K562 (cell line): ENCODE data around the gene NF2. TPM values are rescaled to one million over a fixed set of nuclear protein-coding genes. Genes with fewer than 3 reads are reported as not detected.

Experiments used
- ATAC-seq: fragments of 200-7000 bp; cut with Tn5 transposase; 3 replicates; pipeline ENCODE4 v1.9.1; 2020; ENCODE audit warnings: moderate library complexity
- BruUV-seq: library from RNA; stranded (reverse); fragments of 400-500 nt; replicated peaks from 2 replicates; lab custom pipeline; 2021; lab: Mats Ljungman, UMichigan
- CTCF ChIA-PET: fragments of 300-600 bp; formaldehyde crosslinking; extraction: SDS; loops from one replicate; lab custom pipeline; 2021; ENCODE audit warnings: low intra/inter-chr PET ratio; lab: Yijun Ruan, JAX
- POLR2A ChIA-PET: fragments of 300-600, 350-650 bp; sonication (Branson Sonifier 250); formaldehyde crosslinking; extraction: SDS; loops from one replicate; lab custom pipeline; 2021; ENCODE audit warnings: antibody characterized with exemption, inconsistent platforms; lab: Yijun Ruan, JAX
- DNase-seq, 4 experiments: peaks; one replicate each; pipeline versions ENCODE4 v3.0.0 to v3.0.0-alpha.2; 2011 to 2018; ENCODE audit warnings: low spot score in 3 of 4, mixed read lengths in 3 of 4; ENCODE audit errors: extremely low read depth in 1 of 4
- FAIRE-seq: peaks from 2 replicates; lab custom pipeline; 2011; peaks lifted over from hg19 to GRCh38; lab: Jason Lieb, UNC
- H2AFZ ChIP-seq: 2 replicates; pipeline ENCODE4 v1.6.0; 2011; ENCODE audit warnings: low read depth, low read length, control low read depth, inconsistent platforms
- H3K27ac ChIP-seq: fragments of 200-600 bp; 3 replicates; pipeline ENCODE4 v1.8.0; 2011; ENCODE audit warnings: low read depth, mild to moderate bottlenecking, control low read depth, inconsistent platforms, low read length, moderate library complexity, mixed read lengths; ENCODE audit errors: extremely low read depth
- H3K27me3 ChIP-seq, 2 experiments: fragments of 300-600 bp in 1 of 2; 2 replicates in 1 of 2; 3 replicates in 1 of 2; pipeline versions ENCODE4 v1.6.0 to v1.8.0; 2011; ENCODE audit warnings: inconsistent platforms in 2 of 2, low read length in 2 of 2, mild to moderate bottlenecking in 1 of 2, mixed read lengths in 1 of 2, moderate library complexity in 1 of 2; ENCODE audit not compliant: control insufficient read depth in 2 of 2, insufficient read depth in 2 of 2
- H3K36me3 ChIP-seq: fragments of 300-600 bp; 3 replicates; pipeline ENCODE4 v1.8.0; 2011; ENCODE audit warnings: mild to moderate bottlenecking, low read length, inconsistent platforms; ENCODE audit not compliant: control insufficient read depth, insufficient read depth
- H3K4me1 ChIP-seq, 2 experiments: fragments of 200-600 bp in 1 of 2; replicated peaks in 1 of 2; 2 replicates in 1 of 2; 3 replicates in 1 of 2; pipeline versions ENCODE4 v1.5.1 to v1.8.0; 2011; ENCODE audit warnings: inconsistent platforms in 2 of 2, low read length in 2 of 2, mild to moderate bottlenecking in 1 of 2, mixed read lengths in 1 of 2, moderate library complexity in 1 of 2; ENCODE audit not compliant: control insufficient read depth in 2 of 2, insufficient read depth in 2 of 2
- H3K4me2 ChIP-seq: 2 replicates; pipeline ENCODE4 v1.6.1; 2011; ENCODE audit warnings: low read length, control low read depth, inconsistent platforms, mixed read lengths; ENCODE audit not compliant: insufficient read depth
- H3K4me3 ChIP-seq: fragments of 200-600 bp; sonication (generic), shearing (Covaris generic); 2 replicates; pipeline ENCODE4 v1.5.1; 2016; ENCODE audit warnings: control low read depth, inconsistent platforms
- H3K79me2 ChIP-seq: fragments of 200-600 bp; 3 replicates; pipeline ENCODE4 v1.8.0; 2011; ENCODE audit warnings: low read length, inconsistent platforms; ENCODE audit not compliant: control insufficient read depth, insufficient read depth
- H3K9ac ChIP-seq, 2 experiments: 2 replicates each; pipeline versions ENCODE4 v1.6.0 to v1.6.1; 2011; ENCODE audit warnings: low read depth in 2 of 2, low read length in 2 of 2, control low read depth in 1 of 2, inconsistent platforms in 1 of 2, mild to moderate bottlenecking in 1 of 2, mixed read lengths in 1 of 2; ENCODE audit not compliant: insufficient read depth in 1 of 2
- H3K9me1 ChIP-seq: one replicate; pipeline ENCODE4 v1.6.0; 2011; ENCODE audit warnings: inconsistent platforms, mild to moderate bottlenecking, low read length, moderate library complexity; ENCODE audit not compliant: control insufficient read depth, insufficient read depth
- H3K9me3 ChIP-seq: replicated peaks from 2 replicates; pipeline ENCODE4 v1.5.1; 2011; ENCODE audit warnings: low read depth, low read length, inconsistent platforms; ENCODE audit not compliant: control insufficient read depth, insufficient read depth
- H4K20me1 ChIP-seq: replicated peaks from 2 replicates; pipeline ENCODE4 v1.6.1; 2011; ENCODE audit warnings: low read length, inconsistent platforms, mixed read lengths; ENCODE audit not compliant: control insufficient read depth, insufficient read depth
- E4F1 ChIP-seq: fragments of 250-450 bp; sonication (Bioruptor Pico); IDR thresholded peaks from 2 replicates; pipeline ENCODE4 v1.5.0; 2021; ENCODE audit warnings: mild to moderate bottlenecking, borderline replicate concordance
- ESRRA ChIP-seq: fragments of 450-650 bp; IDR thresholded peaks from 2 replicates; pipeline ENCODE4 v1.6.1; 2014; ENCODE audit warnings: low read depth, mild to moderate bottlenecking, moderate library complexity, borderline replicate concordance
- POLR2B ChIP-seq: fragments of 450-650 bp; IDR thresholded peaks from 2 replicates; pipeline ENCODE4 v1.6.1; 2018; ENCODE audit warnings: low read depth; ENCODE audit not compliant: partially characterized antibody
- WGBS: fragments of 100-300 bp; shearing (Covaris generic); methylation state at CpG from one replicate; pipeline ENCODE4 v1.1.6; 2016; ENCODE audit warnings: low coverage, mixed read lengths; ENCODE audit not compliant: insufficient coverage; ENCODE audit errors: missing lambda C conversion rate; 5-methylcytosine and 5-hydroxymethylcytosine counted together
- in situ Hi-C: fragments of 300-500 bp; cut with MboI; formaldehyde crosslinking; loops from 4 replicates; pipeline ENCODE4 v1.15.0; 2018; ENCODE audit warnings: inconsistent platforms, mixed read lengths
- intact Hi-C: fragments of 100-400 bp; cut with micrococcal nuclease; formaldehyde crosslinking; loops from 2 replicates; pipeline ENCODE4 v1.14.2; 2022
- polyA plus RNA-seq, 8 experiments: library from polyadenylated mRNA; depleted of rRNA in 4 of 8; stranded (reverse) in 5 of 8; unstranded in 3 of 8; fragments of >200 nt; fragmentation: Nextera tagmentation in 2 of 8; fragmentation: Illumina TruSeq in 1 of 8; extraction: Ambion mirVana in 2 of 8; extraction: Trizol in 1 of 8; gene quantifications; 2 replicates each; pipeline versions ENCODE4 v1.2.1 to v1.2.3, GENCODE V29; 2011 to 2014; ENCODE audit warnings: inconsistent platforms in 1 of 8, missing spikeins in 1 of 8
- total RNA-seq, 7 experiments: library from RNA; depleted of rRNA in 6 of 7; stranded (reverse); fragments of >200 nt in 6 of 7; fragmentation: Illumina TruSeq in 2 of 7; extraction: Trizol in 2 of 7; gene quantifications; 2 replicates each; pipeline versions ENCODE4 v1.2.1 to v1.2.3, GENCODE V29; 2011 to 2021; ENCODE audit warnings: low replicate concordance in 1 of 7

Gene NF2
- total and polyA plus RNA-seq, 9 of the 15 experiments (the other 6 are each of a cell fraction or from before 2014, with no cell fraction given) = 2.2 to 32.5 (median 15.2) TPM

- no peak for TF ChIP-seq E4F1 (CRISPR knock-in tag)
- TF ChIP-seq, all 486 proteins: peak for 0
Observed at GRCh38 chr22:29623059-29623458, 19.6 kb downstream of the NF2 start (continued).

GRCh38 chr22:29623553-29624169, 20.2 kb downstream of the NF2 start:
- in situ Hi-C loops = no loop called here
- Histone ChIP-seq H3K27me3 (no peaks in the 10 kb centered on the region), H3K27ac (peak overlapping the region; percentile 45; the same call in 2 of the 3 replicates), H3K9ac (peak overlapping the region in 1 of 2 experiments; percentile 28; a peak in 1 of 4 replicates), H3K79me2 (peaks cover 60% of the 10 kb centered on the region), H3K4me2 (no peak overlapping the region), H4K20me1 (peaks cover 6% of the 10 kb centered on the region; the same call in 1 of the 2 replicates), H3K9me3 (no peaks in the 10 kb centered on the region), H3K4me1 (peaks cover 2 to 5% of the 10 kb centered on the region in 2 experiments; a peak in 4 of 5 replicates), H3K4me3 (no peak overlapping the region), H3K36me3 (peaks cover 4% of the 10 kb centered on the region; the same call in 1 of the 3 replicates), H3K9me1 (no peaks in the 10 kb centered on the region), H2AFZ (no peak overlapping the region)
- no TSS peak for BruUV-seq
- DNase-seq = no peak
- TF ChIP-seq ESRRA (0 out of 2 replicates have a peak, but pooled peaks have one; percentile 21), POLR2B (no peak)
- ChIA-PET CTCF (no interaction called here), POLR2A (interaction anchor here (0.6 to 2.6 kb wide), 2 partner anchors 15 to 19 kb away, joined by 3 to 7 read pairs; no protein-coding TSS in a partner anchor)
- intact Hi-C loops = no loop called here
- no peak; the same call in 2 of the 3 replicates for ATAC-seq
- WGBS = 46% methylated on average over 6 of the region's 6 CpGs
- no peak for FAIRE-seq
